Lower leg skin (tissue), 4 donors: ENCODE results near the gene TNRC6A. TPM values are rescaled to one million over a fixed set of nuclear protein-coding genes. Genes with fewer than 3 reads are reported as not detected.
A peak's percentile ranks its signal among the peaks of the same experiment; 100 is the strongest.
"Not testable (repeated sequence)": the region's sequence is repeated elsewhere in the genome, so short reads cannot be mapped to it uniquely, and the experiment has no call there.

Experiments
- DNase-seq, 2 donors: peaks; one replicate each; pipeline ENCODE4 v3.0.0-alpha.2; 2019; ENCODE audit warnings: low spot score in 2 of 2
- H3K4me3 ChIP-seq: fragments of 200-600 bp; sonication (generic); 2 replicates; pipeline ENCODE4 v1.5.1; 2017; ENCODE audit warnings: mild to moderate bottlenecking, low read depth; ENCODE audit not compliant: poor library complexity, severe bottlenecking
- POLR2A ChIP-seq, 2 donors: fragments of 450-650 bp; IDR thresholded peaks; one replicate each; pipeline ENCODE4 v1.6.1; 2016 to 2017; ENCODE audit warnings: antibody characterized with exemption in 2 of 2, mild to moderate bottlenecking in 1 of 2, moderate library complexity in 1 of 2
- WGBS, 2 donors: methylation state at CpG; one replicate each; pipeline ENCODE4 v1.1.5; 2018; 5-methylcytosine and 5-hydroxymethylcytosine counted together
- intact Hi-C: fragments of 100-400 bp; cut with DNase I; formaldehyde crosslinking; loops from one replicate; pipeline ENCODE4 v1.15.0; 2023; ENCODE audit warnings: low total_unique reads
- total RNA-seq, 4 donors: library from RNA; depleted of rRNA; stranded (reverse); fragments of >200 nt; gene quantifications; one replicate each; pipeline ENCODE4 v1.1.0, GENCODE V29; 2016
- TF ChIP-seq, protein P1 (sequence below), 3 donors: fragments of 450-650 bp; IDR thresholded peaks; one replicate each; pipeline ENCODE4 v1.5.1; 2016; ENCODE audit warnings: antibody characterized with exemption in 3 of 3, mild to moderate bottlenecking in 3 of 3, moderate library complexity in 2 of 3

The TNRC6A gene
- total RNA-seq, 4 donors from 2014 or later, result 25.9 to 55.6 (median 30.1) TPM

DNA sequence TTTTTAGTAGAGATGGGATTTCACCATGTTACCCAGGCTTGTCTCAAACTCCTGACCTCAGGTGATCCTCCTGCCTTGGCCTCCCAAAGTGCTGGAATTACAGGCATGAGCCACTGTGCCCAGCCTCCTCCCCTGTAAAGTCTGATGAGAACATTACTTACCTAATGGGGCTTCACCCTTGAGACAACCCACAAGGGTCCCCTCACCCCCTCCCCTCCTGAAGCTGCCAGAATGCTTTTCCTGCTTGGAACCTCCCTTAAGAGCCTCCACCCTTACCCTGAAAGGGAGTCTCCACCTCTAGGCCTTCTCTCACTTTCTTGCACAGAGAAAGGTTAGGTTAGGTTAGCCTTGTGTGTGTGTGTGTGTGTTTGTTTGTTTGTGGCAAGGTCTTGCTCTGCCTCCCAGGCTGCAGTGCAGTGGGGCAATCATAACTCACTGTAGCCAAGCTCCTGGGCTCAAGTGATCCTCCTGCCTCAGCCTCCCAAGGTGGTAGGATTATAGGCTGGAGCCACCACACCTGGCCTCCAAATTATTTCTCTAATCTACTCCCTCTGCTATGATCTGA is 125.2 kb downstream of the TNRC6A start:
- intact Hi-C loops, result no loop called here

DNA sequence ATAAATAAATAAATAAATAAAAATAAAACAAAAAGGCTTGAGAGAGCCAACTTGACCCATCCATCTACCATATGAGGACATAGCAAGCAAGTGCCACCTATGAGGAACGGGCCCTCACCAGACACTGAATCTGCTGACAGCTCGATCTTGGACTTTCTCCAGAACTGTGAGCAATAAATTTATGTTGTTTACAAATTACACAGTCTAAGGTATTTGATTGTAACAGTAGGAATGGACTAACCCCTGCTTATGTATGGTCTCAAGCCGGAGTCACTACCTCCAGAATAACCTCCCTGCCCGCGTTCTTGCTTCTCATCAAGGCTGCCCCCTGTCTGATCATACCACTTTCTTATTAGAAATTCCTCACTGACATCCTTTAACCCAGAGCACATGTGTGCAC is 126.2 kb downstream of the TNRC6A start:
- 68 to 71% methylated on average over 5 of the region's 5 CpGs for WGBS, 2 donors
- peak in 1 of 2 donors; percentile 49 for DNase-seq

More for the DNA sequence above, 125.2 kb downstream of the TNRC6A start:
- TF ChIP-seq POLR2A (IDR thresholded peaks at IDR 0.05), result no peak
- TF ChIP-seq, protein P1, sequence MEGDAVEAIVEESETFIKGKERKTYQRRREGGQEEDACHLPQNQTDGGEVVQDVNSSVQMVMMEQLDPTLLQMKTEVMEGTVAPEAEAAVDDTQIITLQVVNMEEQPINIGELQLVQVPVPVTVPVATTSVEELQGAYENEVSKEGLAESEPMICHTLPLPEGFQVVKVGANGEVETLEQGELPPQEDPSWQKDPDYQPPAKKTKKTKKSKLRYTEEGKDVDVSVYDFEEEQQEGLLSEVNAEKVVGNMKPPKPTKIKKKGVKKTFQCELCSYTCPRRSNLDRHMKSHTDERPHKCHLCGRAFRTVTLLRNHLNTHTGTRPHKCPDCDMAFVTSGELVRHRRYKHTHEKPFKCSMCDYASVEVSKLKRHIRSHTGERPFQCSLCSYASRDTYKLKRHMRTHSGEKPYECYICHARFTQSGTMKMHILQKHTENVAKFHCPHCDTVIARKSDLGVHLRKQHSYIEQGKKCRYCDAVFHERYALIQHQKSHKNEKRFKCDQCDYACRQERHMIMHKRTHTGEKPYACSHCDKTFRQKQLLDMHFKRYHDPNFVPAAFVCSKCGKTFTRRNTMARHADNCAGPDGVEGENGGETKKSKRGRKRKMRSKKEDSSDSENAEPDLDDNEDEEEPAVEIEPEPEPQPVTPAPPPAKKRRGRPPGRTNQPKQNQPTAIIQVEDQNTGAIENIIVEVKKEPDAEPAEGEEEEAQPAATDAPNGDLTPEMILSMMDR (IDR thresholded peaks at IDR 0.05), result no peak
- no peak overlapping the region for H3K4me3 ChIP-seq
- peak in 1 of 2 donors; percentile 17 for DNase-seq

DNA sequence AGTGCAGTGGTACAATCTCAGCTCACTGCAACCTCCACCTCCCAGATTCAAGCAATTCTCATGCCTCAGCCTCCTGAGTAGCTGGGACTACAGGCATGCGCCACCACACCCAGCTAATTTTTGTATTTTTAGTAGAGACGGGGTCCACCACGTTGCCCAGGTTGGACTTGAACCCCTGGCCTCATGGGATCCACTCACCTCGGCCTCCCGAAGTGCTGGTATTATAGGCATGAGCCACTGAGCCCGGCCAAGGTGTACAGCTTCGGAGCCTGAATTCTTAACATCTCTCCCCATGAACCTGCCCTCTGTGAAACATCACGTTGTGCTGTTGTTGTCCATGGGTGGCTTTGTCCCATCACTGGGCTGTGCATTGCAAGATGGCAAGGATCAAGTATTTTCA is 127.4 kb downstream of the TNRC6A start:
- WGBS, 2 donors, result 77 to 91% methylated on average over 8 of the region's 8 CpGs
- H3K4me3 ChIP-seq, intact Hi-C loops: not testable (repeated sequence)
- peak in 1 of 2 donors; percentile 66 for DNase-seq

More for the DNA sequence above, 126.2 kb downstream of the TNRC6A start:
- intact Hi-C loops, result no loop called here
- no peak overlapping the region for H3K4me3 ChIP-seq
- no peak for TF ChIP-seq POLR2A (IDR thresholded peaks at IDR 0.05)
- TF ChIP-seq, protein P1 (IDR thresholded peaks at IDR 0.05), result no peak

DNA sequence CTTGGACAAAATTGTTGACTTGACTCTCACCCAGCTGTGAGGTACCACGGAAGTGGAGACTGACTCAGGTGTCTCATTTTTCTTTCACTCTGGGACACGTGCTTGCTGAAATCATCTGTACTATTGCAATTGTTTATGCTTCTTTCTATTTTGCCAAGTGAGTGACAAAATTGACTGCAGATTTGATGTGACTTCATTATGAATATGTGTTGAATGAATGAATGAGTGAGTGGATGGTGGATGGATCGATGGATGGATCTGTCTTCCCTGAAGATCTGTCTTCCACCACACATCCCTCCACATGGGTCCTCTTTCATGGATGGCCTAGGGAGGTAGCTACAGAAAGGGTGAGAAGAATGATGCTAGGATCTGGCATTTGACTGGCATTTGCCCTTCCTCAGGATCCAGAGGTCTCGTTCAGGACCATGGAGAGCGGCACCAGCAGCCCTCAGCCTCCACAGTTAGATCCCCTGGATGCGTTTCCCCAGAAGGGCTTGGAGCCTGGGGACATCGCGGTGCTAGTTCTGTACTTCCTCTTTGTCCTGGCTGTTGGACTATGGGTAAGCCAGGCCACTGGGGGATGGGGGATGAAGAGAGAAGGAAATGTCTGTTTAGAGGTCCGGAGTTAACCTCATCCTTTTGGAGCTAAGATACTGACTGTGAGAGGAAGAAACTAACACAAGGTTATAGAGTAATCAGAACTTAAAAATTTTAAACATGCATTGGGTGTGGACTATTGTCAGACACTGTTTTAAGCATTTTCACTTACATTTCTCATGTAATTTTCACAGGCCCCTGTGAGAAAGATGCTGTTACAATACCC is 129.0 kb downstream of the TNRC6A start:
- intact Hi-C loops, result no loop called here
- no peak overlapping the region for H3K4me3 ChIP-seq
- TF ChIP-seq, protein P1 (IDR thresholded peaks at IDR 0.05), result no peak
- no peak for TF ChIP-seq POLR2A (IDR thresholded peaks at IDR 0.05)
- DNase-seq, result peak; percentile 19 to 83
- 30 to 32% methylated on average over 9 of the region's 9 CpGs for WGBS, 2 donors

DNA sequence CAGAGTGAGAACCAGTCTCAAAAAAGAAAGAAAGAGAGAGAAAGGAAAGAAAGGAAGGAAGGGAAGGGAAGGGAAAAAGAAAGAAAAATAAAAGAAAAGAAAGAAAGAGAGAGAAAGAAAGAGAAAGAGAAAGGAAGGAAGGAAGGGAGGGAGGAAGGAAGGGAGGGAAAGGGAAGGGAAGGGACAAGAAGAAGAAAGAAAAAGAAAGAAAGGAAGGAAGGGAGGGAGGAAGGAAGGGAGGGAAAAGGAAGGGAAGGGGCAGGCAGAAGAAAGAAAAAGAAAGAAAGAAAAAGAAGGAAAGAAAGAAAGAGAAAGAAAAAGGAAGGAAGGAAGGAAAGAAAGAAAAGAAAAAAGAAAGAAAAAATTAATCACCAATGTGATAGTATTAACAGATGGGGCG is 132.0 kb downstream of the TNRC6A start:
- WGBS, 2 donors, result 69 to 88% methylated on average over 1 of the region's 1 CpG
- no peak for TF ChIP-seq POLR2A (IDR thresholded peaks at IDR 0.05)
- TF ChIP-seq, protein P1 (IDR thresholded peaks at IDR 0.05), result no peak
- H3K4me3 ChIP-seq, result no peak overlapping the region
- no peak for DNase-seq
- intact Hi-C loops, result no loop called here

DNA sequence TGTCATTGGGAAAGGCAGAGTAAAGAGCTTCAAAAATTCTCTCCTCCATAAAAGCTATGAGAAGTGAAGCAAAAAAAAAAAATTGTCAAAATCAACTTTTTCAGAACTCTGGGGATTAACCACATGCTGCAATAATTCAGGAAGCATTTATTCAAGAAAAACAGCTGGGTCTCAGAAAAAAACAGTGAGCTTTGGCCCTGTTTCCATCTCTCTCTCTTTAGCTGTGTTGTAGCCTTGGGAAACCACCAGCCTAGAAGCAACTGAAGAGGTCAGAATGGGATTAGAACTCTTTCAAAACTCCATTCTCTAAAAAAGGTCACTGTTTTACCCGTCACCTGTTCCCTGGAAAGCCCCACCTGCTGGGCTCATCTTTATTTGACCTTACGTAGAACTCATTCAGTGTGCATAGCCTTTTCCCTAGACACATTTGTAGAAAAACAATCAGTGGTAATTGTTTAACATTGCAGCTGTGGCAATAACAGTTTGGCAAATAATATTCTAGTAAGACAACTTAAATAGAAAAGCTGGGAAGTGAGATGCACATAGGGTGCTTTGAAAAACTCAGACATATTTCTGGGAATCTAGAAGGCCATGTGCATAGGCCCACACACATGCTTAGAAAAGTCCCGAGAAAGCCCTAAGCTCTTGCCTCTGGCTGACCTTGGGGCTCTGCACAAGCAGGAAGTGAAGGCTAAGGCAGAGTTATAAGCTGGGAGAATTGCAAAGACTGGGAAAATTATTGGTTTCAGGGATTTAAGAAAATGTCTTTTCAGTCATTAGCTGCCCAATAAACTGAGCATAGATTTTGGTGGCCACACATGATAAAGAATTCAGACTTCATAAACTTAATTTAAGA is 134.4 kb downstream of the TNRC6A start:
- TF ChIP-seq, protein P1 (IDR thresholded peaks at IDR 0.05), result no peak
- TF ChIP-seq POLR2A (IDR thresholded peaks at IDR 0.05), result no peak
- H3K4me3 ChIP-seq, result no peak overlapping the region
- intact Hi-C loops, result no loop called here
- DNase-seq, result no peak
- 86 to 88% methylated on average over 3 of the region's 3 CpGs for WGBS, 2 donors
